ENCODE data around the gene DYNC1I1. TPM values are rescaled to one million over a fixed set of nuclear protein-coding genes. Genes with fewer than 3 reads are reported as not detected.

Gene DYNC1I1
- total and polyA plus RNA-seq, 2 donors (not counting 1 experiment from before 2014, with no cell fraction given): 0.17 to 0.30 TPM

- Histone ChIP-seq H3K27ac (ENCODE audit: insufficient read depth, low read length) (no peak overlapping the region), H2AFZ (ENCODE audit: low read length) (no peak overlapping the region), H3K36me3 (ENCODE audit: control insufficient read depth, insufficient read depth, low read length) (no peaks in the 10 kb centered on the region), H3K9me3 (ENCODE audit: control insufficient read depth, insufficient read depth, low read depth, low read length) (no peaks in the 10 kb centered on the region), H3K9ac (ENCODE audit: insufficient read depth, low read length) (no peak overlapping the region), H3K27me3 (ENCODE audit: control insufficient read depth, insufficient read depth, low read length) (no peaks in the 10 kb centered on the region), H3K79me2 (ENCODE audit: control insufficient read depth, insufficient read depth, low read length) (no peaks in the 10 kb centered on the region), H3K4me3 (replicated peaks in 1 of 4; ENCODE audit: control extremely low read depth in 1 of 4, insufficient read depth in 1 of 4, low read depth in 3 of 4, low read length in 4 of 4) (no peak overlapping the region), H4K20me1 (ENCODE audit: control insufficient read depth, extremely low read depth, insufficient read depth, low read length) (no peaks in the 10 kb centered on the region), H3K4me1 (ENCODE audit: control insufficient read depth, extremely low read depth, insufficient read depth, low read length) (no peaks in the 10 kb centered on the region), H3K4me2 (ENCODE audit: extremely low read depth, insufficient read depth, low read length) (no peak overlapping the region)
- TF ChIP-seq EZH2 (IDR thresholded peaks at IDR 0.05; ENCODE audit: low read length, missing control alignments) (no peak), CTCF (conservative IDR thresholded peaks at IDR 0.05 in 1 of 2, IDR thresholded peaks at IDR 0.05 in 1 of 2; ENCODE audit: low read depth in 1 of 2, low read length in 2 of 2) (no peak)
- DNase-seq (ENCODE audit: low read depth in 2 of 2): no peak
These were observed 272.8 kb downstream of the DYNC1I1 start for GRCh38 chr7:96045181-96045580.

GRCh38 chr7:96045919-96046318, 273.6 kb downstream of the DYNC1I1 start:
- Histone ChIP-seq H3K9ac (ENCODE audit: insufficient read depth, low read length) (no peak overlapping the region), H3K4me1 (ENCODE audit: control insufficient read depth, extremely low read depth, insufficient read depth, low read length) (no peaks in the 10 kb centered on the region), H3K4me2 (ENCODE audit: extremely low read depth, insufficient read depth, low read length) (no peak overlapping the region), H3K4me3 (replicated peaks in 1 of 4; ENCODE audit: control extremely low read depth in 1 of 4, insufficient read depth in 1 of 4, low read depth in 3 of 4, low read length in 4 of 4) (no peak overlapping the region), H3K79me2 (ENCODE audit: control insufficient read depth, insufficient read depth, low read length) (no peaks in the 10 kb centered on the region), H3K27me3 (ENCODE audit: control insufficient read depth, insufficient read depth, low read length) (no peaks in the 10 kb centered on the region), H2AFZ (ENCODE audit: low read length) (no peak overlapping the region), H4K20me1 (ENCODE audit: control insufficient read depth, extremely low read depth, insufficient read depth, low read length) (no peaks in the 10 kb centered on the region), H3K9me3 (ENCODE audit: control insufficient read depth, insufficient read depth, low read depth, low read length) (no peaks in the 10 kb centered on the region), H3K36me3 (ENCODE audit: control insufficient read depth, insufficient read depth, low read length) (no peaks in the 10 kb centered on the region), H3K27ac (ENCODE audit: insufficient read depth, low read length) (no peak overlapping the region)
- TF ChIP-seq CTCF (conservative IDR thresholded peaks at IDR 0.05 in 1 of 2, IDR thresholded peaks at IDR 0.05 in 1 of 2; ENCODE audit: low read depth in 1 of 2, low read length in 2 of 2) (no peak), EZH2 (IDR thresholded peaks at IDR 0.05; ENCODE audit: low read length, missing control alignments) (no peak)
- DNase-seq (ENCODE audit: low read depth in 2 of 2): no peak

GRCh38 chr7:96052289-96052688, 279.9 kb downstream of the DYNC1I1 start:
- no peak overlapping the region for H3K9ac ChIP-seq (ENCODE audit: insufficient read depth, low read length)
- DNase-seq (ENCODE audit: low read depth in 2 of 2): no peak
- H3K4me3 ChIP-seq (replicated peaks in 1 of 4; ENCODE audit: control extremely low read depth in 1 of 4, insufficient read depth in 1 of 4, low read depth in 3 of 4, low read length in 4 of 4): no peak overlapping the region
- H3K27me3 ChIP-seq (ENCODE audit: control insufficient read depth, insufficient read depth, low read length): no peaks in the 10 kb centered on the region
- H3K27ac ChIP-seq (ENCODE audit: insufficient read depth, low read length): no peak overlapping the region
- H3K36me3 ChIP-seq (ENCODE audit: control insufficient read depth, insufficient read depth, low read length): no peaks in the 10 kb centered on the region
- TF ChIP-seq EZH2 (IDR thresholded peaks at IDR 0.05; ENCODE audit: low read length, missing control alignments) (no peak), CTCF (conservative IDR thresholded peaks at IDR 0.05 in 1 of 2, IDR thresholded peaks at IDR 0.05 in 1 of 2; ENCODE audit: low read depth in 1 of 2, low read length in 2 of 2) (no peak)
- no peaks in the 10 kb centered on the region for H3K79me2 ChIP-seq (ENCODE audit: control insufficient read depth, insufficient read depth, low read length)
- H4K20me1 ChIP-seq (ENCODE audit: control insufficient read depth, extremely low read depth, insufficient read depth, low read length): no peaks in the 10 kb centered on the region
- H2AFZ ChIP-seq (ENCODE audit: low read length): no peak overlapping the region
- no peak overlapping the region for H3K4me2 ChIP-seq (ENCODE audit: extremely low read depth, insufficient read depth, low read length)
- H3K4me1 ChIP-seq (ENCODE audit: control insufficient read depth, extremely low read depth, insufficient read depth, low read length): no peaks in the 10 kb centered on the region
- H3K9me3 ChIP-seq (ENCODE audit: control insufficient read depth, insufficient read depth, low read depth, low read length): no peaks in the 10 kb centered on the region

Measured in fibroblast of lung (primary cell).